Stimulated activated CD4-positive, alpha-beta T cell treated with anti-CD3 and anti-CD28 coated beads, Interleukin-1b, Interleukin-23, amount 100 ng/mL, for 24 hours (primary cell): ENCODE results near the gene OR2B2.

Experiments
- DNase-seq, 4 experiments: peaks; one replicate each; pipeline ENCODE4 v3.0.0-alpha.2; 2020; ENCODE audit warnings: low read depth in 4 of 4, low spot score in 1 of 4

The OR2B2 gene

GRCh38 chr6:27893836-27894807, 18.1 kb downstream of the OR2B2 start:
- DNase-seq: peak in 1 of 4 experiments; percentile 71

- peak in 3 of 4 experiments; percentile 52 to 77 (median 68) for DNase-seq
Measured at GRCh38 chr6:27893059-27893835, 18.9 kb downstream of the OR2B2 start.

GRCh38 chr6:27892649-27893058, 19.5 kb downstream of the OR2B2 start:
- DNase-seq: no peak

GRCh38 chr6:27891320-27891875, 20.8 kb downstream of the OR2B2 start:
- no peak for DNase-seq

DNA sequence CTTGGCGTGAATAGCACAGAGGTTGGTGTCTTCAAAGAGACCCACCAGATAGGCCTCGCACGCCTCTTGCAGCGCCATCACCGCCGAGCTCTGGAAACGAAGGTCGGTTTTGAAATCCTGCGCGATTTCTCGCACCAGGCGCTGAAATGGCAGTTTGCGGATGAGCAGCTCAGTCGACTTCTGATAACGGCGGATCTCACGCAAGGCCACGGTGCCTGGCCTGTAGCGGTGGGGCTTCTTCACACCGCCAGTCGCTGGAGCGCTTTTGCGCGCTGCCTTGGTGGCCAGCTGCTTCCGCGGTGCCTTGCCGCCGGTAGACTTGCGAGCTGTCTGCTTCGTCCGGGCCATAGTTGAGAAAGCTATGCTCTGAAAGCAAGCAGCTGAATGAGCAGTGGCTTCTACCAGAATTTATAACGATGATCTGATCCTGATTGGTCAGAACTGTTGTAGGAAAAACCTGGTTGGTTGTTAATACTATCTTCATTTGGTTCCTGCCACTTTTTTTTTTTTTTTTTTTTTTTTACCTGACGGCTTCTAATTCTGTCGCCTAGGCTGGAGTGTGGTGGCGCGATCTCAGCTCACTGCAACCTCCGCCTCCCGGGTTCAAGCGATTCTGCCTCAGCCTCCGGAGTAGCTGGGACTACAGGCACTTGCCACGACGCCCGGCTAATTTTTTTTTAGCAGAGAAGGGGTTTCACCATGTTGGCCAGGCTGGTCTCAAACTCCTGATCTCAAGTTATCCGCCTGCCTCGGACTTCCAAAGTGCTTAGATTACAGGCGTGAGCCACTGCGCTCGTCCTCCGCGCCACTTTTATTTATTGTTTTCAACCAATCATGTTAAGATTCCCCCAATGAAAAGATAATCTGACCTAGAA, 21.5 kb downstream of the OR2B2 start:
- peak in 1 of 4 experiments; percentile 3 for DNase-seq

DNA sequence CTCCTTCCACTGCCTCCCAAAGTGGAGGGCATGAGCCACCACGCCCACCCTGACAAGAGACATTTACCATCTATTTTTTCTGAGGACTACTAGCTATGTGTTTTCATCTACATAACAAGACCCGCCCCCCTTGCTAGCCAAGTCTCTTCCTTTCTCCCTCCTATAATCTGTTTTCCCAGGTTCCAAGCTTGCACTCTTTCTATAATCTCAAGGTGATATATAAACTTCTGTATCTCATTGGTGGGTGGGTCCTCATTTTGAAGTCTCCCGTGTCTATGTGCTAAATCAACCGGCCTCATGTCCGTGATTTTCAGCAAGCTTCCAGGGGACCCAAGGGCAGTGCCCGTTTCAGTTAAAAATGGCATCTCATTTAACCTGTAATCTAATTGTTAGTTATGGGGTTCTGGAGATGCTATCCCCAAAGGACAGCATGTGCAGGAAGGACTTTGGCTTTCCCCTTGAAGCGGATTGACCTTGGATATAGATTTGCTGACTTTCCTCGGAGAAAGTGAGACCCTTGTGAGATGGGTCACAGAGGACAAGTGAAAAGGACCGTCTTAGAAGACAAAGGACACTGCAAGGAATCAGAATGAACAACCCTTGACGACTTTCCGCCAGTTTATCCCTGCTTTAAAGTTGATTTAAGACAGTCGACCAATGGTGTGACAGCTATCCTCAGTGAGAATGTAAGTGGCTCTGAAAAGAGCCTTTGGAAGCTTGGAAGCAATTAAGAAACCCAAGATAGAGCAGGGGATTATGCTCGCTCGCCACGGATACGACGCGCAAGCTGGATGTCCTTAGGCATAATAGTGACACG, 22.4 kb downstream of the OR2B2 start:
- DNase-seq: no peak

DNA sequence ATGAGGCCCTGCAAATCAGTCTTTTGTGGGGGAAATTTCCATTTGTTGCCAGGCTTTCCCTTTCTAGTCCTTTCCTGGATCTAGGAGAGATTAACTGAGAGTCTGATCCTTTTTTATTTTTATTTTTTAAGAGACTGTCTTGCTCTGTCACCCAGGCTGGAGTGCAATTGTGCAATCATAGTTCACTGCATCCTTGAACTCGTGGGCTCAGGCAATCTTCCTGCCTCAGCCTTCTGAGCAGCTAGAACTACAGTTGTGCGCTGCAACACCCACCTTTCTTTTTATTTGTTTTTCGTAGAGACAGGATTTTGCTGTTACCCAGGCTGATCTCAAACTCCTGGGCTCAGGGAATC, 22.9 kb downstream of the OR2B2 start:
- DNase-seq: no peak

- no peak for DNase-seq
Measured at GRCh38 chr6:27888566-27888965, 23.6 kb downstream of the OR2B2 start.

- DNase-seq: no peak
Measured at GRCh38 chr6:27886073-27886472, 26.1 kb downstream of the OR2B2 start.

- DNase-seq: no peak
Measured at GRCh38 chr6:27883136-27883535, 29.1 kb downstream of the OR2B2 start.

DNA sequence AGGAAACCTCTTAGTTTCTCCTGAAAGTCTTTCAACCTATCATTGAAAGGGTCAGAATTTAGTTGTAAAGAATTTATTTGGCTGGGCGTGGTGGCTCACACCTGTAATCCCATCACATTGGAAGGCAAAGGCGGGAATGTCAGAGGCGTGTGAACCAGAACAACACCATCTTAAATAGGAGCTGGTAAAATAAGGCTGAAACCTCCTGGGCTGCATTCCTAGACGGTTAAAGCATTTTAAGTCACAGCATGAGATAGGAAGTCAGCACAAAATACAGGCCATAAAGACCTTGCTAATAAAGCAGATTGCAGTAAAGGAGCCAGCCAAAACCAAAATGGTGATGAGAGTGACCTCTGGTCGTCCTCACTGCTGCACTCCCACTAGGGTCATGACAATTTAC, 29.6 kb downstream of the OR2B2 start:
- no peak for DNase-seq

DNA sequence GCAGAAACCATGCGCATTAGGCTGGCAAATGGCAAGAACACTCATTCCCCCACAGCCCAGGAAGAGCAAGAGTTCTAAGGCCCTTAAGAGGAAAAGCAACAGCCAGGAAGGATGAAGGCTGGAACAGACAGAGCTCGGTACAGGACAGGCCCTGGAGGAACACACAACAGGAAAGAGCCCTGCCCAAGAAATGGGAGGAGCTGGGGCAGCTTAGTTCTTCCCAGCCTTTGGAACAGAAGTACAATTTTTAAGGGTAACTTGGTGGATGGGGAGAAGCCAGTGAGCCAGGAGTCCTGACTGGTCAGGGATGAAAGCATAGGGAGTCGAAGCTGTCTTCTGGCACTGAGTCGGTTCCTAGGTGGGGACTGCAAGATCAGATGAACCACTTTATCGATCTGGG, 32.4 kb downstream of the OR2B2 start:
- no peak for DNase-seq

DNA sequence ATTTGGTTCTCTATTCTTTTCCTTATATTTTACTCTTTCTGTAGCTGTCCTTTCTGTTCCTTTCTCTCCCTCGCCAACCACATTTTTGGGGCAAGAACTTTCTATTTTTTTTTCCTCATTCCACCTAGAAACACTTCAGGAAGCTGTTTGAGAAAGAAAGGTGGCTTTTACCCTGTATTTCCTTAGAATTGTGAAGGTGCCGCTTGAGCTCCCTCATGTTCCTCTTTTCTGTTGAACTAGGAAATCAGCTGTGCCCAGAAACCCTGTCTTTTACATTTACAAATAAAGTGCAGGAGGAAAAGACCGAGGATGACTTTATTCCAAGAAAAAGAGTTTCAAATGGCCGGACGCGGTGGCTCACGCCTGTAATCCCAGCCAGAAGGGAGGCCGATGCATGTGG, 38.2 kb downstream of the OR2B2 start:
- DNase-seq: no peak

GRCh38 chr6:27873021-27873940, 38.9 kb downstream of the OR2B2 start:
- DNase-seq: no peak

DNA sequence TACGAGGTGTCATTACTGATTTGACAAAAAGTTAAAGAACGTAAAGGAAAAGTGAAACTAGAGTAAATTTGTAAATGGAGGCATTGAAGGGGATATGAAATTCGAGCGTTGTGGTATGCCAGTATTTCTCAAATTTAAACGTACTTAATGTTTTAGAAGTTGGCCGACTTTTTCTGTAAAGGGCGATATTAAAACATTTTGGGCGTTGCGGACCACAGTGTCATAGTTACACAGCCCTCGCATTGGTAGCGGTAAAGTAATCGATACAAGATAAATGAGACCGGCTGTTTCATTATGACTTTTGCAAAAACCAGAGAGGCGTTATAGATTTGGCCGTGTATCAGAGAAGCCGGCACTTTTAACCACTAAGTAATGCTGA, 39.6 kb downstream of the OR2B2 start:
- no peak for DNase-seq

GRCh38 chr6:27871924-27872638, 40.1 kb downstream of the OR2B2 start:
- peak in 1 of 4 experiments; percentile 64 for DNase-seq

- DNase-seq: no peak
Measured at GRCh38 chr6:27870291-27870870, 41.8 kb downstream of the OR2B2 start.

DNA sequence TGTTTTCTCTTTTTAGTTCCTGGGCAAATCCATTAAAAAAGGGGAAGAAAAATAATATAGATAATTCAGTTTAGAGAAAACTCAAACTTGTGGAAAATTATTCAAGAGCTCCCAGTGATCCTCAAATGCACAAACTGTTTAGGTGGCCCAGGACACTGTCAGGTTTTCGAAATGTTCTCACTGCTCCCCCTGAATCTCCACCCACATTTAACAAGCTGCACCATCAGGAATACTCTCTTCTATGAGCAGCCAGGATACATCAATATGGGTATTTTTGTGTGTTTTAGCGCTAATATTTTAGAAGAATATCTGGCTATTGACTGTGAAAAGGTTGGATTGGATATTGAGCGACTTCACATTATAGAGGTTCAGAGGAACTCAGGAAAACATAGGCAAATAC, 43.9 kb downstream of the OR2B2 start:
- DNase-seq: no peak
